ENCODE data around the gene EXOC3L2. TPM values are rescaled to one million over a fixed set of nuclear protein-coding genes. Genes with fewer than 3 reads are reported as not detected.

The EXOC3L2 gene
- total and polyA plus RNA-seq, 8 donors, result 0.85 to 3.3 (median 1.3) TPM

DNA sequence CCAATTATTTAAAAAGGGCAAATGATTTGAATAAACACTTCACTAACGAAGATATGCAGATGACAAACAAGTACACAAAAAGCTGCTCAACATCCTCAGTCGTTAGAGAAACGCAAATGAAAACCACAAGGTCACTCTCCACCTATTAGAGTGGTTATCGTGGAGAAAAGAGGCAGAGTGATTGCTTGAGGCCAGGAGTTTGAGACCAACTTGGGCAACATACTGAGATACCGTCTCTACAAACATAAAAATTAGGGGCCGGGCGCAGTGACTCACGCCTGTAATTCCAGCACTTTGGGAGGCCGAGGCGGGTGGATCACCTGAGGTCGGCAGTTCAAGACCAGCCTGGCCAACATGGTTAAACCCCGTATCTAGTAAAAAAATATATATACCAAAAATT lies 39.4 kb downstream of the EXOC3L2 start:
- Histone ChIP-seq H3K27me3 (no peaks in the 10 kb centered on the region), H3K9me3 (no peaks in the 10 kb centered on the region), H3K36me3 (no peaks in the 10 kb centered on the region), H3K4me3 (no peak overlapping the region), H3K4me1 (no peaks in the 10 kb centered on the region), H3K27ac (no peak overlapping the region)
- TF ChIP-seq, protein P1, sequence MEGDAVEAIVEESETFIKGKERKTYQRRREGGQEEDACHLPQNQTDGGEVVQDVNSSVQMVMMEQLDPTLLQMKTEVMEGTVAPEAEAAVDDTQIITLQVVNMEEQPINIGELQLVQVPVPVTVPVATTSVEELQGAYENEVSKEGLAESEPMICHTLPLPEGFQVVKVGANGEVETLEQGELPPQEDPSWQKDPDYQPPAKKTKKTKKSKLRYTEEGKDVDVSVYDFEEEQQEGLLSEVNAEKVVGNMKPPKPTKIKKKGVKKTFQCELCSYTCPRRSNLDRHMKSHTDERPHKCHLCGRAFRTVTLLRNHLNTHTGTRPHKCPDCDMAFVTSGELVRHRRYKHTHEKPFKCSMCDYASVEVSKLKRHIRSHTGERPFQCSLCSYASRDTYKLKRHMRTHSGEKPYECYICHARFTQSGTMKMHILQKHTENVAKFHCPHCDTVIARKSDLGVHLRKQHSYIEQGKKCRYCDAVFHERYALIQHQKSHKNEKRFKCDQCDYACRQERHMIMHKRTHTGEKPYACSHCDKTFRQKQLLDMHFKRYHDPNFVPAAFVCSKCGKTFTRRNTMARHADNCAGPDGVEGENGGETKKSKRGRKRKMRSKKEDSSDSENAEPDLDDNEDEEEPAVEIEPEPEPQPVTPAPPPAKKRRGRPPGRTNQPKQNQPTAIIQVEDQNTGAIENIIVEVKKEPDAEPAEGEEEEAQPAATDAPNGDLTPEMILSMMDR (IDR thresholded peaks at IDR 0.05), result no peak
- no peak for DNase-seq
- intact Hi-C loops (cut with DNase I), result no loop called here
- no peak for ATAC-seq

GRCh38 chr19:45202637-45203036 lies 42.6 kb downstream of the EXOC3L2 start:
- H3K4me3 ChIP-seq, result no peak overlapping the region
- DNase-seq, result no peak
- TF ChIP-seq, protein P1 (IDR thresholded peaks at IDR 0.05), result no peak

DNA sequence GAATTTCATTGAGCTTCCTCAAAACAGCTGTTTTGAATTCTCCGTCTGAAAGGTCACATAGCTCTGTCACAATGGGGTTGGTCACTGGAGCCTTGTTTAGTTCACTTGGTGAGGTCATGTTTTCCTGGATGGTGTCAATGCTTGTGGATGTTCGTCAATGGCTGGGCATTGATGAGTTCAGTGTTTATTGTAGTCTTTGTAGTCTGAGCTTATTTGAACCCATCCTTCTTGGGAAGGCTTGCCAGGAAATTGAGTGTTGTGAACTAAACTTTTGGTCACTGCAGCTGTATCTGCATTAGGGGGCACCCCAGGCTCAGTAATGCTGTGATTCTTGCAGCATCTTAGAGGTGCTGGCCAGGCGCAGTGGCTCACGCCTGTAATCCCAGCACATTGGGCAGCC lies 44.6 kb downstream of the EXOC3L2 start:
- DNase-seq, result peak in 1 of 4 donors; percentile 30
- H3K9me3 ChIP-seq, result no peaks in the 10 kb centered on the region
- no peak overlapping the region for H3K4me3 ChIP-seq
- H3K4me1 ChIP-seq, result no peaks in the 10 kb centered on the region
- no peaks in the 10 kb centered on the region for H3K27me3 ChIP-seq
- no peak overlapping the region for H3K27ac ChIP-seq
- H3K36me3 ChIP-seq, result no peaks in the 10 kb centered on the region
- peak; percentile 41 for ATAC-seq
- intact Hi-C loops (cut with DNase I), result loop anchor here in 1 of 2 donors (5.0 kb wide), 1 partner anchor 47 kb away; the partner anchor contains the start of gene EXOC3L2
- TF ChIP-seq, protein P1 (IDR thresholded peaks at IDR 0.05), result no peak

More at GRCh38 chr19:45202637-45203036, 42.6 kb downstream of the EXOC3L2 start:
- Histone ChIP-seq H3K27me3 (no peaks in the 10 kb centered on the region), H3K27ac (no peak overlapping the region), H3K4me1 (no peaks in the 10 kb centered on the region), H3K9me3 (no peaks in the 10 kb centered on the region), H3K36me3 (no peaks in the 10 kb centered on the region)
- intact Hi-C loops (cut with DNase I), result loop anchor here in 1 of 2 donors (5.0 kb wide), 1 partner anchor 45 kb away; the partner anchor contains the start of gene EXOC3L2
- ATAC-seq, result peak; percentile 89

DNA sequence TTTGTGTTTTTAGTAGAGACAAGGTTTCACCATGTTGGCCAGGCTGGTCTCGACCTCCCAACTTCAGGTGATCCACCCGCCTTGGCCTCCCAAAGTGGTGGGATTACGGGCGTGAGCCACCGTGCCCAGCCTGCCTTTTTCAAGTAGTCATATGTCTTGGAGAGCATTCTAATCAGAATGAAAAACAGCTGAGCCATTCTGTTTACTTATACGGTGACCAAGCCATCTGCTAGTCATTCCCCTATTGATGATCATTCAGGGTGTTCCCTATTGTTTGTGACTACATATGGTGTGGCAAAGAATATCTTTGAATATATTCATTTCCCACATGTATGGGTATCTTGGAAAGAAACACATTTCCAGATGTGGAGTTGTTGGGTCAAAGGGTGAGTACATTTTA lies 49.4 kb downstream of the EXOC3L2 start:
- no peak for DNase-seq
- intact Hi-C loops (cut with DNase I), result loop anchor here in 1 of 2 donors (10.0 kb wide), 1 partner anchor 159 kb away; no protein-coding TSS in a partner anchor
- TF ChIP-seq, protein P1 (IDR thresholded peaks at IDR 0.05), result no peak
- Histone ChIP-seq H3K36me3 (no peaks in the 10 kb centered on the region), H3K4me1 (no peaks in the 10 kb centered on the region), H3K9me3 (no peaks in the 10 kb centered on the region), H3K4me3 (no peak overlapping the region), H3K27me3 (no peaks in the 10 kb centered on the region), H3K27ac (no peak overlapping the region)
- no peak for ATAC-seq

GRCh38 chr19:45191375-45191774 lies 53.8 kb downstream of the EXOC3L2 start:
- DNase-seq (no peak), ATAC-seq (no peak)
- TF ChIP-seq, protein P1 (IDR thresholded peaks at IDR 0.05), result no peak
- H3K36me3 ChIP-seq, result no peaks in the 10 kb centered on the region
- H3K27me3 ChIP-seq, result no peaks in the 10 kb centered on the region
- H3K9me3 ChIP-seq, result no peaks in the 10 kb centered on the region
- no peak overlapping the region for H3K4me3 ChIP-seq
- intact Hi-C loops (cut with DNase I), result loop anchor here in 1 of 2 donors (10.0 kb wide), 1 partner anchor 163 kb away; no protein-coding TSS in a partner anchor
- no peak overlapping the region for H3K27ac ChIP-seq
- no peaks in the 10 kb centered on the region for H3K4me1 ChIP-seq

Data from left lung (tissue), 10 donors.